Stimulated activated CD4-positive, alpha-beta T cell treated with anti-CD3 and anti-CD28 coated beads, Interleukin-2, amount 100 ng/mL, for 4 hours (primary cell): ENCODE results near the gene ZNF664.

Source experiments
- DNase-seq: peaks from one replicate; pipeline ENCODE4 v3.0.0-alpha.2; 2020; ENCODE audit warnings: low read depth

The ZNF664 gene

DNA sequence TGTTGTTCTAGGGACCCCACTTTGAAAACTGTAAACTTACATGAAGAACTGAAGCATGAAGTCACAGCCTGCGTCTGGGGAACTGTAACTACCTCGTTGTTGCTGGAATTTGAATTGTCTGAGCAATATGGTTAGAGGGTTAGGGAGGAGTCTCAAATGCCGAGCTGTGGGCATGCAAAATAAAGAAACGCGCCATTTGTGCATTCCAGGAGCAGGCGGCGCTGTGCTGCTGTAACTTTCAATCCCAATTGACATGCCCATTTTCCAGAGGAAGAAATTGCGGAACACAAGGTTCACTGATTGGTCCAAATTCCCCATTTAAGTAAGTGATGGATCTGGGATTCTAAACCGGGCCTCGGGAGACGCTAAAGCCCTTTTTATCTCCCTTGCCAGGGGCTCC lies 61.3 kb downstream of the ZNF664 start:
- no peak for DNase-seq

DNA sequence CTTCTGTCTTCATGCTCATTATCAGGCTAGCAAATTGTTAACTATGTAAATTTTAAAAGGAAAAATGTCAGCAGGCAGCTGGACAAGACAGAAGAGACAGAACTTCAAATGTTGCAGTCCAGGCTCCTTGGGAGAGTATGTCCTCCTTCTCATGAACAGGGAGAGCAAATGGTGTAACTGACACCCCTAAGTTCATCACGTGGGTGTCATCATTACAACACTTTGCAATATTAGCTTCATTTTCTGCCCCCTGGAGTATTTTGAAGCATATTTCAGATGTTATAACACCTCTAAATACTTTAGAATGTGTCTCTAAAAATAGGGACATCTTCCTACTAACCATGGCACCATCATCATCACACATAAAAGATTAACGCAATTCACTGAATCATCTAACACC lies 62.1 kb downstream of the ZNF664 start:
- no peak for DNase-seq

DNA sequence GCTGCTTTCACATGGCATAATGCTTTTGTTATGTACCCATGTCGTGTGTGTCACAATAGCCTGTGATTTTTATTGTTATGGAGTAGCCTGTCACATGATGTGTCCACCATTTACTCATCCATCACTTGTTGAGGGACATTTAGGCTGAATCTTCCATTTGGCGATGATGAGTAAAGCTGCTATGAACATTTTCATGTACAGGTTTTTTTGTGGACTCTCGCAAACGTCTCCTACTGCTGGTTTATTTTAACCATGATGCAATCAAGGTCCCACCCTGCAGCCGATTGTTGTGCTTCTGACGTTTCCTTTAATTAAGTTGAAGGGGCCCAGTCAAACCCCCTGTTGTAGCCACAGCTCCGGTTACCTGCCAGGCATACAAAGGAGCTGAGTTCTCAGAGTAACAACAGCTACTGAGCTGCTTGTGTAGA lies 63.2 kb downstream of the ZNF664 start:
- DNase-seq: no peak

DNA sequence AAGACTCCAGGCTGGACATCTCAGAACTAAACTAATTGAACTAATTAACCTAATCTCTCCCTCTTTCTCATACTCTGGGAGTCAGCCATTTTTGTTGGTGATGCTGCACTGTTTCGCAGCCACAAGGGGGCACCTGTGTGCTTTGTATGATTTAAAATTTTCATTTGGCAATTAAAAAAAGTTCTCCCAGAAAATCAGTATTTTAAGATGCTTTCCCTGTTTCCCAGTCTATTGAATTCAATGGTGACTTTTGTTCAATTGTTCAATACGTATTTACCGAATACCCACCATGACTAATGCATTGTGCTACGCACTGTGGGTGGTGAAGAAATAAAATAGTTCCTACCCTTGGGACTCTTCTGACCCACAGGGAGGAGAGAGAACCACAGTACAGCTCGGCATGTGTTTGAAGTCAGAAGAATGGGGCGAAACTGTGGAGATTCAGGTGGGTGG lies 63.7 kb downstream of the ZNF664 start:
- peak; percentile 14 for DNase-seq

DNA sequence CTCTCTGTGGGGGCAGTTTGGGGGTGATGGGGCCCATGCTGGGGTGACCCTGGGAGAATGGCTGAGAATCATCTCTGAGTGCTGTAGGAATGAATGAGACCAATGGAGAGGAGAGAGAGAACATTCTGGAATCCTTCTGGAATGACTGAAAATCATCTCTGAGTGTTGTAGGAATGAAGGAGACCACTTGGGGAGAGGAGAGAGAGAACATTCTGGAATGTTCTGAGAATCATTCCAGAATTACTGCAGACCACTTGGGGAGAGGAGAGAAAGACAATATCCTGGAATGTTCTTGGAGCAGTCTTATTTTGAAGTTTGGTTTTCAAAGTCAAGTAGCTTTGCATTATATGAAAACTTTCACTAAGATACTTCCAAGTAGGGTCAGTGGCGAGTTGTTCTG lies 64.3 kb downstream of the ZNF664 start:
- no peak for DNase-seq

DNA sequence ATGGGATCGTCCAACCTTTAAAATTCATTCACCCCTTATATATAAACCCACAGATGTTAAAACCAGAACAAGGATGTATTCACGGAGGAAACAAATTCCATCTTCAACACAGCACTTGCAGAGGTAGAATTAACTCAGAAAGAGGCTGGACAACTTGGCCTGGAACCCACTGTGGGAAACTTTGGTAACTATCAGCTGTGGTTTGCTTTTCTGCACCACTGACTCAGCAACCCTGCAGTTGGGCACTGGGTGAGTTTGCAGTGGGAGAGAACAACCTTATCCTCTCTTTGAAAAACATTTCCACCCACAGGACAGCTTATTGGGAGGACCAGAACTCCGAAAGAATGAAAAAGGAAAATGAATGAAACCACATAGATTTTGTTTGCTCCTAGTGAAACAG lies 66.3 kb downstream of the ZNF664 start:
- DNase-seq: no peak

DNA sequence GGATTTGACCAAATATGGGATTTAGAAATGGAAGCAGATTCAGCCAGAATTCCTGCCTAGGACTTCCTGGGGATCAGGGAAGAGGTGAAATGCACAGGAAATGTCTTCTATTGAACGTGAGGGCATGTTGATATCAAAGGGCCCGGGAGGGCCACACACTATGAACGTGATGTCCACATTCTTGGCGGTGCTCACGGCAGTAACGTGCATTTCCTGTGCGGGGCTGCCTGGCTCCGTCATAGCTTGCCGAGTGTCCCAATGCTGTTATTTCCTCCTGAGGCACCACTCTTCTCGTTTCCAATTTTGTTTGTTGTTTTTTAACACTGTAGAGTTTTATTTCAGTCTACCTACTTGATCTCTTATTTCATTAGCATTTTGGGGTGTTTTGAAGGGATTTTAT lies 67.3 kb downstream of the ZNF664 start:
- DNase-seq: no peak

DNA sequence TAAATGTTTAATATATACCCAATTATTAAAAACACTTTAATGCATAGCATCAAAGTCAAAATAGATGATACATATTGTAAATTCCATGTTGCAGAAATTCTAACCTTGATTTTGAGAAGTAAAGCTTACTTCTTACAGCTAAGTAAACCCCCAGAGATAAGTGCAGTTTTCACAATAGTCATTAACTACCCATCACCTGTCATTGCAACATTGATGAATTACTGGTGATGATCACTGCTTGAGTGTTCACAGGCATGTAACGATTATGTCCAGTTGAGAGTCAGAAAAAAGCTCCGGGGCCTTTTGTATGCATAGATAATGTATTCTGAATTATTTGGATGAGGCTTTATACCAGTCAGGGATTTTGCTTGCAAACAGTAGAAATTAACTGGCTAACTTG lies 67.7 kb downstream of the ZNF664 start:
- DNase-seq: no peak

DNA sequence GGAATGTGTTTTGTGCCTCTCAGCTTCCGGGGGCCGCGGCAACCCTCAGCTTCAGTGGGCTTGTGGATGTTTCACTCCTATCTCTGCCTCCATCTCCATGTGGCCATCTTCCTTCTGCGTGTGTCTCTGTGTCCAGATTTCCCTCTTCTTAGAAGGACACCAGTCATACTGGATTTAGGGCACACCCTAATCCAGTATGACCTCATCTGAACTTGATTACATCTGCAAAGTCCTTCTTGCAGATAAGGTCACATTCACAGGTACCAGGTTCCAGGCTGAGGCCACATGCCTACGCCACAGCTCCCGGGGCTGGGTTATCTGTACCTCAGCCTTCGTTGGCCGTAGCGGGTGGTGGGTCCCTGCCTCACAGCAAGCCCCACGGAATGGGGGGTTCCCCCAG lies 68.9 kb downstream of the ZNF664 start:
- DNase-seq: no peak

DNA sequence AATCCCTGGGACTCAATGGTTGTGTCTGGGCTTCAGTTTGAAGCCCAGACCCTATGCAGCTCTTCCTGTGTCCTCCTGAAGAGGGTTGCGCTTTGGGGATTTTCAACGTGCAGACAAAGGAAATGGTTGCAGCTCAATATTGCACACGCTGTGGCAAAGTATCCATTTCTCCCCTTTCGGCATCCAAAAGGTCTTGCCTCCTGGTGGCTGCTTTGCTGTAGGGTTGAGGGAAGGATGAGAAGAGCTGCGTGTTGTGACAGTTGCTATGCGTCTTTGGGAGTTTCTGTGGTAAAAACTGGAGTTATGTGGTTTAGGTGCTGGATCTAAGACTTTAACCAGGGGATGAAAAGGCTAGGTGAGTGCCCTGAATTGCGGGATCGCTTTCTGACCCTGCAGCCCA lies 71.0 kb downstream of the ZNF664 start:
- DNase-seq: no peak

DNA sequence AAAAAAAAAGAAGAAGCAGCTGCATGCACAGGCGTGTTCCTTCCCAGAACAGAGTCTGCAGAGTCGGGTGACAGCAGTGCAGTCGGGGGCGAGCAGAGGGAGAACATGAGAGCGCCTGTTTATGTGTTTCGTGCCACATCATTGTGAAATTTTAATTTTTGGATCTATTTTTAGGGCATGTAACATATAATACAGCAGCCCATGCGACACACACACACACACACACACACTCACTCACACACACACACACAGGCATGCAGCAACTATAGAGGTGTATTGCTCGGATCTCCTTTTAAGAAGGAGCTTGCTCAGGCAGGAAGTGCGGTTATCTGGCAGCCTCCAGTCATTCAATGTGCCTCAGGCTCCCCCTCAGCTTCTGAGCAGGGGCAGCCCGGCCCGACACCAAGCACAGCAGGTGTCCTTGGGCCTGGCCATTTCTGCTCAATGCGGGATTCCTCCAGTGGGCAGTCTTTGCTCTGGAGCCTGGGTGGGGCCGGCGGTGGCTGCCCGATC lies 71.8 kb downstream of the ZNF664 start:
- DNase-seq: no peak

DNA sequence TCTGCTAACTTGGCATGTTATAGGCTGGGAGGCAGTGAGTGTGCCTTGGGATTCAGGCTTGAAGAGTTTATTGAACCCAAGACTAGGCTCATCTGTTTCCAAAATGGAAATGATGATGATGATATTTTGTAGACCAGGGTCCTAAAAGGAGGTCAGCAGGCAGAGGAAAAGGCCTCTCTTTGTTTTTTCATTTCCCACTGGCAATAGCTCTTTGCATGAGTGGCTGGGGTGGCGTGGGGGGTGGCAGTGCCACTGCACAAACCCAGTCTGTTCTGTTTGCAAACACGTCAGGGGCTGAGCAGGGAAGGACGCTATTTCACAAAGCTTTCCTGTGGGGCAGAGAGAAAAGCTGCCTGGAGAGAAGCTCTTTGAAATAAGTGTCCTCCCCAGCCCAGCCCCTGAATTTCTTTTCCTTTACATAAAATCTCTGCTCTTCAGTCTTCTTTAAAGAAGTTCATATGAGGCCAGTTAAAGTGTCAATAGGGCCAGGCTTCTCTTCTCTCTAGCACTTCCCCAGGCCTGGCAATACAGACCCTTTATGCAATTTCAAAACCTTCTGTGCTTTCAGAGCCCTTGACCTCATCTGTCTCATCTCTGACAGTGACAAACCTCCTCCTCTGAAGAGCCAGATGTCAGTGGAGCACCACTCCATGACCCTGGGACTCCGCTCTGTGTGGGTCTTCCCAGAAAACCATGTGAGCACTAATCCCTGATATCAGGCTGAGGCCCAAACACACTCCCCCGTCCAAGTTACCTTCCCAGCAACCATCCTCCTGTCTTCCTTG lies 72.8 kb downstream of the ZNF664 start:
- no peak for DNase-seq

DNA sequence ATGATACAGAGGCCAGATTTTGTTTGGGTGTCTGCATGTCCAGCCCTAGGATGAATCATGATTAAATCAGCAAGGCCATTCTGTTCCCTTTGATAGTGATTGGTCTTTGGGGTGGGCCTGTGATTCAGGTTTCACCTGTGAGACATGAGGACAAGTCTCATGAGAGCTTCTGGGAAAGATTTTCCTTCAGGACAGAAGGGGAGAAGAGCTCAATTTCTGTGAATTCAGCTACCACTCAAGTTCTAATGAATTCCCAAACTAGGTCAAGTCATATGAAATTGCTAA lies 73.4 kb downstream of the ZNF664 start:
- no peak for DNase-seq

DNA sequence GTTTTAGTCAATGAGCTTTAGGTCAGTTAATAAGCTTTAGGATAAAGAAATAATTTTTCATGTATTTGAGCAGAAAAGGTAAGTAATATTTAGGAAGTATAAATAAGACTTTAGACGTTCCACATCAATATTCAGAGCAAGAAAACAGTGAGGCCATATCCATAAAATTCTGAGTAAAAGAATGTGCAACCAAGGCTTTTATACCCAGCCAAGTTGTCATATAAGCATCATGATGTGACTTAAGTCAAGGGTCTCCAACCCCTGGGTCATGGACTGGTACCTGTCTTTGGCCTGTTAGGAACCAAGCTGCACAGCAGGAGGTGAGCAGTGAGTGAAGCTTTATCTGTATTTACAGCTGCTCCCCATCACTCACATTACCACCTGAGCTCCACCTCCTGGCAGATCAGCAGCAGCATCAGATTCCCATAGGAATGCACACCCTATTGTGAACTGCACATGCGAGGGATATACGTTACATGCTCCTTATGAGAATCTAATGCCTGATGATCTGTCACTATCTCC lies 74.1 kb downstream of the ZNF664 start:
- no peak for DNase-seq

DNA sequence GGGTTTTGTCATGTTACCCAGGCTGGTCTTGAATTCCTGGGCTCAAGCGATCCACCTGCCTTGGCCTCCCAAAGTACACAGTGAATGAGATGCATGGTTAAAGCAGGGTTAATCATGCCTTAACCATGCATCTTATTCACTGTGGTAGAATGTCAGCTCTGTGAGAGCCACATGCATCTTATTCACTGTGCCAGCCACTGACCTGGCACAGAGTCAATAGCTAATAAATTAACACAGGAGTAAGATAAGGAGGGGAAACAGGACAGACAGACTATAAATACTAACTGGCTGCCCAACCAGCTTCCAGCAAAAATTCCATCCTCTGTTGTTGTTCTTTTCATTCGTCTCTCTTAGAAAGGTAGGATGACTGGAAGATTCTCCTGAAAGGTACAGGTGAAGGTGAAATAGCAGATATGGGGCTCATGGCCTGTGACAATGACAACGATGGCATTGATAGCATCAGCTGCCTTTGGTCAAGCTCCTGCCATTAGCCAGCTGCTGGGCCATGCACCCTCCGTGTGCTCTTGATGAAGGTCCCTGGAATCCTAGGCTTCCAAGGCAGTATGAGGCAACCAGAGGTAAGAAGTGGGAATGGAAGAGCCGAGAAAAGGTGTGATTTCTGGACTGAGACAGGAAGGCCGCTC lies 76.6 kb downstream of the ZNF664 start:
- no peak for DNase-seq

DNA sequence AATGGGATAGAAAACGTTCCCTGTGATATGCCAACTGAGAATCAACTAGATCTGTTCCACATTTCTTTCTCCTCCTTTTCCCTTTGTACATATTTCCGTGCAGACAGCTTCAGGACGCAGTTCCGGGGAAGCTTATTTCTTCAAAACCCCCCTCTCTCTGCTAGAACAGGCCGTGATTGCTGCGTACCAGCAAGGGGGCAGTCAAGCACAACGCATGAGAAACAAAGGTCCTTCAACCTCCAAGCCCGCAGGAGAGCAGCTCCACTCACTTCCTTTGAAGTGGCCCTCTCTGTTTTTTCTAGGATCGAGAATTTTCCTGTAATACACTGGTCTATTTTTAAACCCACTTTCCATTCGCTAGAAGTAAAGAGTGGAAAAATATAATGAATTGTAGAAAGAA lies 80.8 kb downstream of the ZNF664 start:
- DNase-seq: no peak

DNA sequence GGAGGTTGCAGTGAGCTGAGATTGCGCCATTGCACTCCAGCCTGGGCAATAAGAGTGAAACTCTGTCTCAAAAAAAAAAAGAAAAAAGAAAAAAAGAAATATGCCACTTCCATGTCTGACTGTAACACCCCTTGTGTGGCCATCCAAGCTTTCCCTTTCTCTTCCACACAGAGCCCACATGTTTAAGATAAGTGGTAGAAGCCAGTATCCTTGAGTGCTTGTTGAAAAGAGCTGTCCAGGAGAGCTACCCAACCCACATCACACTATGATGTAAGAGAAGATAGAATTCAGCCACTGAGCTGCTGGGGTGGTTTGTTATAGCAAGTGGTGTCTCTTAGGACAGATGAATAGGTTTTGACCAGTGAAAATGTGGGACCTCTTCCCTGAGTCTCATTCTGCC lies 82.1 kb downstream of the ZNF664 start:
- DNase-seq: no peak

DNA sequence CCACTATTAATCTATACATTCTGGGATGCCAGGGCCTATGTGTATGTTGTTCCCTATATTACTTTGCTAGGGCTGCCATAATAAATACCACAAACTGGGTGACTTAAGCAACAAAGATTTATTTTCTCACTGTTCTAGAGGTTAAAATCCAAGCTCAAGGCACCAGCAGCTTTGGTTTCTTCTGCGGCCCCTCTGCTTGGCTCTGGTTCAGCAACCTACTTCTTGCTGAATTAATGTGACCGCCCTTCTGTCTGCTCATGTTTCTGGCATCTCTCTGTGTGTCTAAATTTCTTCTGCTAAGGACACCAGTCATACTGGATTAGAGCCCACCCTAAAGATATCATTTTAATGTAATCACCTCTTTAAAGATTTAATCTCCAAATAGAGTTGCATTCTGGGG lies 84.7 kb downstream of the ZNF664 start:
- no peak for DNase-seq

DNA sequence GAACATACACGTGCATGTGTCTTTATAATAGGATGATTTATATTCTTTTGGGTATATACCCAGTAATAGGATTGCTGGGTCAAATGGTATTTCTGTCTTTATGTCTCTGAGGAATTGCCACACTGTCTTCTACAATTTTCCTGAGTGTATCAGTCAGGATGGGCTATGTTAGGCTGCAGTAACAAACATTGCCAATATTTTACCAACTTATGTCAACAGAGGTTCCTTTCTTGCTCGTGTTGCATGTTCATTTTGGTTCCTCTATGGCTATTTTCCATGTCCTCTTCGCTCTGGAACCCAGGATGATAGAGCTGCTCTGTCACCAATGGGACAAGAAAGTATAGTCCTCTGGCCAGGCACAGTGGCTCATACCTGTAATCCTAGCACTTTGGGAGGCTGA lies 86.7 kb downstream of the ZNF664 start:
- no peak for DNase-seq
